G401.6 (cell line): ENCODE measurements around the gene ACER3.
"Not testable (repeated sequence)": the region's sequence is repeated elsewhere in the genome, so short reads cannot be mapped to it uniquely, and the experiment has no call there.

Experiments
- FAIRE-seq: peaks from 2 replicates; lab custom pipeline; 2012; peaks lifted over from hg19 to GRCh38; lab: Jason Lieb, UNC

ACER3 gene

DNA sequence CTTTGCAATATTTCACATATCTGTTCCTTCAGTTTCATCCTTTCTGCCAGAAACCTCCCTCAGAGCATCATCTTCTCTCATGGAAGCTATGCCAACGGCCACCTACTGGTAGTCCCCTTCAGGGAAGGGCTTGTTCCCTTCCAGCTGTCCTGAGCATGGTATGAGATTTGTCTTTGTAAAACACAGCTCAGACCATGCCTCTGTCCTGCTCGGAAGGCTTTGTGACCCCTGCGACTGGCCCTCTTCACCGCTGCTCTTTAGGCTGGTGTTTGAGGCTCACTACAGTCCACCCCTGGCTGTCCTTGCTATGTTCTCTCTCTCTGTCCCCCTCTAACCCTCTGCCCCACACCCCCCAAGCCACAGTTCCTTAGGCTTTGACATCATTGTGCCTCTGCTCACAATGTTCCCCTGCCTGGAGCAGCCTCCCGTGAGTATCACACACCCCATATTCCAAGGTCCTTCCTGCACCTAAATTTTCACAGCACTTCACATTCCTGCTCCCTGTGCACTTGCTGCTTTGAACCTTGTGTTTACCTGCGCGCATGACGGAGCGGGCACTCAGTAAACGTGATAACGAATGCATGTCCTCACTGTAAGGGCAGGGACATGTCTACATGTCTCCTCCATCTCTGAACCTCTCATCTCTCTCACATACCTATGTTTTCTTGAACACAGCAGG lies 24.0 kb upstream of the ACER3 start:
- no peak for FAIRE-seq

GRCh38 chr11:76837696-76838677 lies 22.7 kb upstream of the ACER3 start:
- FAIRE-seq, result no peak

- FAIRE-seq, result no peak
These were observed 22.0 kb upstream of the ACER3 start for GRCh38 chr11:76838678-76839068.

DNA sequence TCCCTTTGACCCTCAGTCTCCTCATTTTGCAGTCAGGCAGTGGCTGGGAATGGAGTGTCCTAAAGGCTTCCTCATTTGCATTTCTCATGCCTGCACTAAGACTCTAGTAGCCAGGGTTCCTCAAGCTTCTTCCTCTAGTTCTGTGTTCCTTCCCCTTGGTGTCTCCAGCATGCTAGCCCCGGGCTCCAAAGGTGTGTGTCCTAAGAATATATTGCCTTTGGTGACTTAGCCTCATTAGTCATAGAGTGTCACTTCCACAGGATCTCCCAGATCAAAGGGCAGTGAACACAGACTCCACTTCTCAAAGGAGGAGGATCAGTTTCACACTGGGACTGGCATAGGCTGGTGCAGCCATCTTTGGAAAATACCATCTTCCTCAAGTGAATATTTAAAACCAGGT lies 21.4 kb upstream of the ACER3 start:
- FAIRE-seq, result no peak

DNA sequence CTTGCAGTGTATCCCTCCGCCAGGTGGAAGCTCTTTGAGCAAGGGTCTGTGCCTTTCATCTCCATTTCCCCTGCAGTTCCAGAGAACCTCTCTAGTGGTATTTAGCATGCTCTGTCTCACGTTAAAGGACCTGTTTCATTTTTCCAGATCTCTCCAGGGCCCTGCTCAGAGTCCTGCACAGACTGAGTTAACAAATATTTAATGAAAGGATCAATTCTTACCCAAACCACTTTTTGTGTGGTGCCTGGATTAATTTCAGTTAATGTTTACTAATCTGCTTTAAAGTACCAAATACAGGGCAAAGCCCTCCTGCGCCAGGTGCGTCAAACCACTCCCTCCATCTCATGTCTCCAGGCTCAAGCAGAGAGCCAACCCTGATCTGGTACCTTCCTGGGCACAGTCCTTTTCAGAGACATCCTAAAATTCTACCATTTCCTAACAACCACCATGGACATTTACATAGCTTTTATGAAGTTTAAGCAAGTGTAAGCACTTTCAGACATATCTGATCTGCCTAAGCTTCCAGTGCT lies 18.7 kb upstream of the ACER3 start:
- FAIRE-seq, result no peak

DNA sequence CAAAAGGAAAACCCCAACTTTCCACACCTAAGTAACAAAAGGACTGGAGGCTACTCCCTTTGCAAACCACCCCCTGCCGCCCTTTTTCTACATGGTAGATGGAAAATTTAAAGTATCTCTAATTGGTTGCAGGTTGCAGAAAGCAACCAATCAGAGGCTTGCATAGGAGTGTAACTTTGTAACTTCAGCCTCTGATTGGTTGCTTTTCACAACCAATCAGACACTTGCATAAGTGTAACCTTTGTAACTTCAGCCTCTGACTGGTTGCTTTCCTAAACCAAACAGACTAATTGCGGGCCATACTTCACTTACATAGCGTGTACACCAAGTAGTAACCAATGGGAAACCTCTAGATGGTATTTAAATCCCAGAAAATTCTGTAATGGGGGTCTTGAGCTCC lies 16.8 kb upstream of the ACER3 start:
- FAIRE-seq, result no peak

- FAIRE-seq, result no peak
These were observed 16.2 kb upstream of the ACER3 start for GRCh38 chr11:76844511-76844910.

DNA sequence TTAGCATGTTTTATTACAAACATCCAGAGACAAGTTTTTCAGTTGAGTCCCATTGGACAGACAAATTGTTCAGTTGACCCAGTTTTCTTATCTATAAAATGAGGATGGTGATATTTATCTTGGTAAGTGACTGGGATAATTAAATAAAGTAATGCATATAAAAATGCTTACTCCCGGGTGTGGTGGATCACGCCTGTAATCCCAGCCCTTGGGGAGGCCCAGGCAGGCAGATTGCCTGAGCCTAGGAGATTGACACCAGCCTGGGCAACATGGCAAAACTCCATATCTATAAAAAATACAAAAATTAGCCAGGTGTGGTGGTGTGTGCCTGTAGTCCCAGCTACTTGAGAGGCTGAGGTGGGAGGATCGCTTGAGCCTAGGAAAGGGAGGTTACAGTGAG lies 15.6 kb upstream of the ACER3 start:
- no peak for FAIRE-seq

DNA sequence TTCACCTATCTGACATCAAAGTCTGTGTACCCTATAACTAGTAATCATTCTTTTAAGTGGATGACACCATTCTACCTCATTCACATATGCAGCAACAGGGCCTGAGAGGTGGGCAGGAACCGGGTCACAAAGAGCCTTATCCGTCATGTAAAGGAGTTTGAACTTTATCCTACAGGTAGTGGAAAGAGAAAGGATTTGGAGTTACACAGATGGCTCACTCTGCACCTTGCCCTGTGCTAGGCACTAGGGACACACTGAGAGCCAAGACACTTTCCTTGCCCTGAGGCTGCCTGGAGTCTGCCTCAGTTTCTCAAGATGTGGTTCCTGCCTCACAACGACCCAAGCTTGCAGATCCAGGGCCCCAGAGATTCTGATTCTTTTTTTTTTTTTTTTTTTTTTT lies 14.3 kb upstream of the ACER3 start:
- FAIRE-seq, result no peak

DNA sequence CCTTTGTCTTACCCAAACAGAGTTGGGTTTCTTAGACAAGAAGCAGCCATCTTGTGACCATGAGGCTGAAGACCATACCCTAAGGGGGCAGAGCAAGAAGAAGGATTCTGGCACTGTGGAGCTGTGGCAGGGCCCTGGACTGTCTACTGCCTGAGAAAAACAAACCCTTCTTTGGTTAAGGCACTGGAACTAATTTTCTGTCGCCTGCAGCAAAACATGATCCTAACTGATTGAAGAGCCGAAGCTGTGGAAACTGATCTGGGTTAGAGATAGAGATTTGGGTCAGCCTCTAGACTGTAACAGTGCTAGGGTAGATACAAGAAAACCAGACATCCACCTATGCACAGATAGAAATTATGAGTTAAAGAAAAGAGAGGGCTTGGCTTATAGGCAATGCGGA lies 11.3 kb upstream of the ACER3 start:
- FAIRE-seq, result no peak

DNA sequence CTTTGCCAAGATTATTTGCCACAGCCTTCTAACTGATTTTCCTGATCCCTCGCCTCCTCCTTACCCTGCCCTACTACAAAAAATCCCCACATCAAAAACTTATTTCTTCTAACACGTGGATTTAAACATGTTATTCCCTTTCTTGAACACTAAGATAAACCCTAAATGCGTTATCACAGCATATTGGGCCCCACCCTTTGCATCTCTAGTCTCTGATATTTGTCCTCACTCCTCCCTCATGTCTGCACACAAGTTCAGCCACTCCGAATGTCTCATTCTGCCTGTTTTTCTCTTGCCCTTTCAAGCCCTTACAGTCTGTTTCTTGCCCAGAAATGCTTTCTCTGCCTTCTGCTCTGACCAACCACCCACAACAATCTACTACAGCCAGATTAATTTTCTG lies 10.6 kb upstream of the ACER3 start:
- FAIRE-seq, result no peak

GRCh38 chr11:76850815-76851214 lies 9.9 kb upstream of the ACER3 start:
- FAIRE-seq, result no peak

DNA sequence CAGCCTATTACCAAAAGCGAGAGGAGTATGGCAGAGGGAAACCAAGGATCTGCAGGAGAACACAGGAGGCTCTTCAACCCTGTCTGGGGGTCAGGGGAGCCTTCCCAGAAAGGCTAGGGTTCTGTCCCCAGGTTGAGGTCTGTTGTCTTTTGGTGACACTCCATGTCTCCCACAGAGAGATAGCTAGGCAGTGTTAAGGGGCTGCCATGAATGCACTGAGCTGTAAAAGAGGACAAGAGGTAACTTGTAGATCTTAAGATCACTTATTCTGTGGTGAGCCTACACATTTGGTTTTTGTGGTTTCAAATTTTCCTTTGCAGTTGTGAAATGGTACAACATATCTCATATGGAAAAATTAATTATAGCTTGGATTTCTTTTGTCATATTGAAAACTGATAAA lies 6.0 kb upstream of the ACER3 start:
- no peak for FAIRE-seq

DNA sequence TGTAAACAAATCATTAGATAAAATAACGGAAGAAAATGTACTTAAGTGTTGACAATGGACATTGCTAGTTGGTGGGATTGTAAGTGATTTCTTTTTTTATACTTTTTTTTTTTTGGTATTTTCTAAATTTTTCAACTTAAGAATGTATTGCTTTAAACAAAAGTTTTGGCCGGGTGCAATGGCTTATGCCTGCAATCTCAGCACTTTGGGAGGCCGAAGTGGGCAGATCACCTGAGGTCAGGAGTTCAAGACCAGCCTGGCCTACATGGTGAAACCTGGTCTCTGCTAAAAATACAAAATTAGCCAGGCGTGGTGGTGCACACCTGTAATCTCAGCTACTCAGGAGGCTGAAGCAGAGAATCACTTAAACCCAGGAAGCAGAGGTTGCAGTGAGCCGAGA lies 5.0 kb upstream of the ACER3 start:
- FAIRE-seq, result not testable (repeated sequence)

GRCh38 chr11:76856106-76856505 lies 4.6 kb upstream of the ACER3 start:
- no peak for FAIRE-seq

DNA sequence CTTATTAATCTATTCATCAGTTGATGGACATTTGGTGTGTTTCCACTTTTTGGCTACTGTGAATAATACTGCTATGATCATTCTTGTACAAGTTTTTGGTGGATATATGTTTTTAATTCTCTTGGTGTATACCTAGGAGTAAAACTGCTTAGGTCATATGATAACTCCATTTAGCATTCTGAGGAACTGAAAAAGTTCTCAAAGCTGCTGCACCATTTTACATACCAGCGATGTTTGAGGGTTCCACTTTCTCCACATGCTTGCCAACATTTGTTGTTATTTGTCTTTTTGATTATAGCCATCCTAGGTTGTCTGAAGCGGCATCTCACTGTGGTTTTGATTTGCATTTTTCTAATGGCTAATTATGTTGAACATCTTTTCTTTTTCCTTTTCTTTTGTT lies 4.1 kb upstream of the ACER3 start:
- no peak for FAIRE-seq

- no peak for FAIRE-seq
These were observed 2.8 kb upstream of the ACER3 start for GRCh38 chr11:76857781-76858410.

GRCh38 chr11:76859708-76860227 lies 950 bp upstream of the ACER3 start:
- FAIRE-seq, result no peak

GRCh38 chr11:76861490-76861953 lies 804 bp downstream of the ACER3 start:
- FAIRE-seq, result no peak

GRCh38 chr11:76862794-76863193 lies 2.1 kb downstream of the ACER3 start:
- FAIRE-seq, result not testable (repeated sequence)

DNA sequence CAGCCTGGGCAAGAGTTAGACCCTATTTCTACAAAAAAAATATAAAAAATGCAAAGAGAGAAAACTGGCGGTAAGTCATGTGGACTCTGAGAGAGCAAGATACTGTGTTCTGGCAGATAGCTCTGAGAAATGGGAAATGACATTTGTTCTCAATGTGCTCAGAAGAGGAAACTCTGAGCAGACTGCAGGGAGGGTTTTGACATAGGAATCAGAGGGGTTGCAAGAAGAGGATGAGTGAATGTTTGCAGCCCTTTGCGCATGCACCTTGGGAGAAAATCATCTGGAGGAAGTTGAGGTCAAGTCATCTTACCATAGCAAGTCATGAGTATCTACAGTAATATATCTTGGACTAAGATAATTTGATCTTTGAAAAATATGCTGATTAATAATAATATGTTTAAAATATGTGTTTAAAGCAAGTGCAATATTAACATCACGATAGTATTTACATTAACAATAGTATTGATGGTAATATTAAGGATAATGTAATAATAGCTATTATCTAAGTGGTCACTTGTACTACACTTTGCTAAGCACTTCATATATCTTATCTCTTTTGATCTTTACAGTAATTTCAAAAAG lies 2.6 kb downstream of the ACER3 start:
- no peak for FAIRE-seq
